ENCODE measurements around the gene SSNA1.

The SSNA1 gene

GRCh38 chr9:137218754-137219271, 30.3 kb downstream of the SSNA1 start:
- Histone ChIP-seq H3K36me3 (ENCODE audit: control insufficient read depth in 2 of 2, insufficient read depth in 1 of 2, low read length in 2 of 2) (peaks cover 0 to 57% of the 10 kb centered on the region in 2 experiments; a peak in 1 of 3 replicates), H3K4me3 (ENCODE audit: low read depth, low read length) (no peak overlapping the region), H3K27ac (ENCODE audit: extremely low read depth, low read depth, low read length) (no peak overlapping the region), H3K4me1 (ENCODE audit: control insufficient read depth, insufficient read depth, low read length) (peaks cover 4% of the 10 kb centered on the region), H3K9me3 (ENCODE audit: control insufficient read depth, insufficient read depth, low read depth, low read length) (no peaks in the 10 kb centered on the region)
- CTCF ChIA-PET, result interaction anchor here (0.7 to 1.1 kb wide), 3 partner anchors 8 to 27 kb away, joined by 4 to 5 read pairs (median 4); partner anchors contain the start of gene RNF224
- POLR2A ChIA-PET, result interaction anchor here (0.6 to 17.2 kb wide), 10 partner anchors 10 to 378 kb away, joined by 3 to 304 read pairs (median 6); partner anchors contain the start of genes MAN1B1, NDOR1, TMEM203 and TPRN
- TF ChIP-seq ZNF223 (tag by site-specific recombination; IDR thresholded peaks at IDR 0.05), result no peak
- TF ChIP-seq ATF2 (tag by site-specific recombination; IDR thresholded peaks at IDR 0.05; ENCODE audit: low read depth), result no peak
- TF ChIP-seq ZNF621 (tag by site-specific recombination; IDR thresholded peaks at IDR 0.05), result no peak
- TF ChIP-seq ZNF302 (tag by site-specific recombination; IDR thresholded peaks at IDR 0.05; ENCODE audit: low read depth), result no peak
- TF ChIP-seq KLF9 (tag by site-specific recombination; IDR thresholded peaks at IDR 0.05; ENCODE audit: low read depth), result peak; percentile 54
- TF ChIP-seq ZIC2 (tag by site-specific recombination; IDR thresholded peaks at IDR 0.05), result peak; percentile 98
- TF ChIP-seq, protein P1, sequence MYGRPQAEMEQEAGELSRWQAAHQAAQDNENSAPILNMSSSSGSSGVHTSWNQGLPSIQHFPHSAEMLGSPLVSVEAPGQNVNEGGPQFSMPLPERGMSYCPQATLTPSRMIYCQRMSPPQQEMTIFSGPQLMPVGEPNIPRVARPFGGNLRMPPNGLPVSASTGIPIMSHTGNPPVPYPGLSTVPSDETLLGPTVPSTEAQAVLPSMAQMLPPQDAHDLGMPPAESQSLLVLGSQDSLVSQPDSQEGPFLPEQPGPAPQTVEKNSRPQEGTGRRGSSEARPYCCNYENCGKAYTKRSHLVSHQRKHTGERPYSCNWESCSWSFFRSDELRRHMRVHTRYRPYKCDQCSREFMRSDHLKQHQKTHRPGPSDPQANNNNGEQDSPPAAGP (tag by site-specific recombination; IDR thresholded peaks at IDR 0.05), result no peak
- no peak for TF ChIP-seq ZNF488 (tag by site-specific recombination; IDR thresholded peaks at IDR 0.05)
- TF ChIP-seq KLF1 (tag by site-specific recombination; IDR thresholded peaks at IDR 0.05), result peak; percentile 93
- TF ChIP-seq ZNF132 (tag by site-specific recombination; IDR thresholded peaks at IDR 0.05; ENCODE audit: borderline replicate concordance), result no peak
- TF ChIP-seq ZFHX2 (tag by site-specific recombination; conservative IDR thresholded peaks at IDR 0.05), result peak; percentile 28; the same call in 1 of the 2 replicates
- peak; percentile 71 for TF ChIP-seq HIC1 (tag by site-specific recombination; IDR thresholded peaks at IDR 0.05)
- TF ChIP-seq BCL11B (tag by site-specific recombination; IDR thresholded peaks at IDR 0.05; ENCODE audit: low read depth), result no peak; the same call in 1 of the 2 replicates
- no peak for TF ChIP-seq ZBTB26 (tag by site-specific recombination; optimal IDR thresholded peaks at IDR 0.05)
- TF ChIP-seq ZBTB17 (tag by site-specific recombination; IDR thresholded peaks at IDR 0.05), result no peak
- TF ChIP-seq ZNF266 (tag by site-specific recombination; IDR thresholded peaks at IDR 0.05; ENCODE audit: low read depth), result no peak
- no peak for TF ChIP-seq ZNF416 (tag by site-specific recombination; IDR thresholded peaks at IDR 0.05)
- no peak for TF ChIP-seq ZNF18 (tag by site-specific recombination; IDR thresholded peaks at IDR 0.05)
- no peak; the same call in 1 of the 2 replicates for TF ChIP-seq EGR2 (tag by site-specific recombination; IDR thresholded peaks at IDR 0.05; ENCODE audit: low read depth)
- no peak for TF ChIP-seq ZNF624 (tag by site-specific recombination; IDR thresholded peaks at IDR 0.05)
- TF ChIP-seq OSR2 (tag by site-specific recombination; IDR thresholded peaks at IDR 0.05), result no peak
- TF ChIP-seq ZNF133 (tag by site-specific recombination; IDR thresholded peaks at IDR 0.05), result no peak
- peak; percentile 56 for TF ChIP-seq GLIS2 (tag by site-specific recombination; IDR thresholded peaks at IDR 0.05)
- peak; percentile 46; the same call in 1 of the 2 replicates for TF ChIP-seq ZEB2 (tag by site-specific recombination; IDR thresholded peaks at IDR 0.05)
- TF ChIP-seq SP2 (tag by site-specific recombination; IDR thresholded peaks at IDR 0.05), result no peak
- TF ChIP-seq ZNF560 (tag by site-specific recombination; IDR thresholded peaks at IDR 0.05; ENCODE audit: borderline replicate concordance), result no peak
- no peak for TF ChIP-seq KLF7 (tag by site-specific recombination; IDR thresholded peaks at IDR 0.05; ENCODE audit: borderline replicate concordance)
- no peak for TF ChIP-seq ZBTB48 (tag by site-specific recombination; IDR thresholded peaks at IDR 0.05)
- TF ChIP-seq ZNF544 (tag by site-specific recombination; IDR thresholded peaks at IDR 0.05), result no peak
- TF ChIP-seq ZNF701 (tag by site-specific recombination; IDR thresholded peaks at IDR 0.05), result no peak
- no peak for TF ChIP-seq SCRT1 (tag by site-specific recombination; IDR thresholded peaks at IDR 0.05; ENCODE audit: borderline replicate concordance)
- 0 out of 2 replicates have a peak, but pooled peaks have one; percentile 18 for TF ChIP-seq ZFP69B (tag by site-specific recombination; IDR thresholded peaks at IDR 0.05)

Measured in HEK293 (cell line).